GM20000 (cell line): ENCODE measurements around the gene PADI1.

Experiments used
- DNase-seq: peaks from one replicate; pipeline ENCODE4 v3.0.0; 2012; ENCODE audit warnings: low spot score
- TF ChIP-seq, protein P1 (sequence below): IDR thresholded peaks from 2 replicates; pipeline ENCODE4 v1.5.1; 2012; ENCODE audit warnings: mild to moderate bottlenecking, control low read depth; ENCODE audit errors: extremely low read depth, missing control alignments

The PADI1 gene

DNA sequence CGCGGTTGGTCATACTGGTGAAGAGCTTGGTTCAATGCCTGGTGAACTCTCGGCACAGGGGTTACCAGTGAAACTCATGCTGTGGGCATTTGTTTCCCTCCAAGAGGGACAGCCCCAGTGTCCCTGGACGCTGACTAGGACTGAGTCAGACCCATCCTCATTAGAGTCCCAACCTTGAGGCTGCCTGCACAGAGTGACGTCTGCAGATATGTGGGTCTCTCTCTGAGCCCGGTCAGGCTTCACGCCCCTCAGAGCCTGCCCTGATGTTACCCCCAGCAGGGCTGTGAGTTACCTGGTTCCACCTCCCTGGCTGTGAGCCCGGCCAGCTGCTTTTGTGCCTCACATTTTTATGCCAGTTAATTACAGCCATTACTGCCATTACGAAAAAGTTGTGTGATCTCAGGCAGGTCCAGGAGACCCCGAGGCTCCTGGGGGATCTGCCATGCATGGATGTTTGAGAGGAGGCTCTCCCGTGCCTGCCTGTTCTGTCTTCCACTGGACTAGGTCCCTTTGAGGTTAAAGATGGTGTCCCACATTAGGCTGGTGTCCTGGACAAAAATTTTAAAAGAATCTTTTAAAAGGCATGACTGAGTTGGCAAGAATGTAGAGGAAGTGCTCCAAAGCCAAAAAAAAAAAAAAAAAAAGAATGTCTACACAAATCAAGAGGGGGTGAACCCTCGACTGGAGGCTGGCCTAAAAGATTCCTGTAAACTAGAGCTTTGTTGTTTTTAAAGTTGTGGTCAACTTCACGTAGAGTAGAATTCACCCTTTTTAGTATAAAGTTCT, 36.6 kb upstream of the PADI1 start:
- no peak for DNase-seq
- TF ChIP-seq, protein P1, sequence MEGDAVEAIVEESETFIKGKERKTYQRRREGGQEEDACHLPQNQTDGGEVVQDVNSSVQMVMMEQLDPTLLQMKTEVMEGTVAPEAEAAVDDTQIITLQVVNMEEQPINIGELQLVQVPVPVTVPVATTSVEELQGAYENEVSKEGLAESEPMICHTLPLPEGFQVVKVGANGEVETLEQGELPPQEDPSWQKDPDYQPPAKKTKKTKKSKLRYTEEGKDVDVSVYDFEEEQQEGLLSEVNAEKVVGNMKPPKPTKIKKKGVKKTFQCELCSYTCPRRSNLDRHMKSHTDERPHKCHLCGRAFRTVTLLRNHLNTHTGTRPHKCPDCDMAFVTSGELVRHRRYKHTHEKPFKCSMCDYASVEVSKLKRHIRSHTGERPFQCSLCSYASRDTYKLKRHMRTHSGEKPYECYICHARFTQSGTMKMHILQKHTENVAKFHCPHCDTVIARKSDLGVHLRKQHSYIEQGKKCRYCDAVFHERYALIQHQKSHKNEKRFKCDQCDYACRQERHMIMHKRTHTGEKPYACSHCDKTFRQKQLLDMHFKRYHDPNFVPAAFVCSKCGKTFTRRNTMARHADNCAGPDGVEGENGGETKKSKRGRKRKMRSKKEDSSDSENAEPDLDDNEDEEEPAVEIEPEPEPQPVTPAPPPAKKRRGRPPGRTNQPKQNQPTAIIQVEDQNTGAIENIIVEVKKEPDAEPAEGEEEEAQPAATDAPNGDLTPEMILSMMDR = no peak

- DNase-seq = no peak
Observed at GRCh38 chr1:17170571-17170970, 34.4 kb upstream of the PADI1 start.

DNA sequence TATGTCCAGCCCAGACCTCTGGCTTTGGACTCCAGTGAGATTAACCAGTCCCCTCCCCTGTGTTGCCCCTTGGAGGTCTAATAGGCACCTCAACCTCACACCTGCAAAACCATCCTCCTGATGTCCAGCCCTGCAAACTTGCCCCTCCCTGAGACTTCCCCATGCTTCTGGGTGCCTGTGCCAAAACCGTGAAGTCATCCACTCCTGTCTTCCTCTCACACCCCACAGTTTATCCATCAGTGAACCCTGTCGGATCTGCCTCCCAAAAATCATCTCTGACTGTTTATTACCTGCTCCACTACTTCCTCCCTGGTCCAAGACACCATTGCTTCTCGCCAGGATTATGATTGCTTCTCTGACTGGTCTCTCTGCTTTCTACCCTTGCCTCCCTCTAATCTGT, 31.7 kb upstream of the PADI1 start:
- no peak for DNase-seq
- TF ChIP-seq, protein P1 = no peak

More at GRCh38 chr1:17170571-17170970, 34.4 kb upstream of the PADI1 start:
- TF ChIP-seq, protein P1 = no peak

- DNase-seq = no peak
- TF ChIP-seq, protein P1 = no peak
Observed at GRCh38 chr1:17176306-17177061, 28.4 kb upstream of the PADI1 start.

- TF ChIP-seq, protein P1 = no peak
- no peak for DNase-seq
Observed at GRCh38 chr1:17177651-17178050, 27.3 kb upstream of the PADI1 start.

GRCh38 chr1:17181781-17182464, 23.0 kb upstream of the PADI1 start:
- TF ChIP-seq, protein P1 = no peak
- DNase-seq = no peak
